ENCODE results near the gene S100A7. TPM values are rescaled to one million over a fixed set of nuclear protein-coding genes. Genes with fewer than 3 reads are reported as not detected.

Gene S100A7
- total and polyA plus RNA-seq, 2 of the 8 experiments (the other 6 are each of a cell fraction or from before 2014, with no cell fraction given) = not detected

DNA sequence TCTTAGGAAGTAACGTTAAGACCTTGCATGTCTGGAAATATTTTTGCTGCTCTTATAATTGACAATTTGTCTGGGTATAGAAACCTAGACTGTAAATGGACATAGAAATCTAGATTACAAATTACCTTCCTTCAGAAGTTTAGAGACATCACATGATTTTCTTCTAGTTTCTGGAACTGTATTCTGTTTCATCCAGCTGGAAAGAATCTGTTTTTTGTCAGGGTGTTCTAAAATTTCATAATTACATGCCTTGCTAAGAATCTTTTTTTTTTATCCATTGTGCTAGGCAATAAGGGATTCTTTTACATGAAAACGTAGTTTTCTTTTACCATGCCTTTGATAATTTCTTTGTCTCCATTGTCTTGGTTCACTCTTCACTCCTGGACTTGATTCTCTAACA is 20.7 kb upstream of the S100A7 start:
- H2BK15ac ChIP-seq (ENCODE audit: low read length) = no peak overlapping the region
- no peak overlapping the region for H3K4me2 ChIP-seq (ENCODE audit: insufficient read depth in 1 of 2, low read depth in 2 of 2, low read length in 2 of 2)
- no peaks in the 10 kb centered on the region for H4K20me1 ChIP-seq (replicated peaks in 1 of 2; ENCODE audit: control insufficient read depth in 1 of 2, insufficient read depth in 2 of 2, low read length in 2 of 2)
- H4K5ac ChIP-seq (ENCODE audit: insufficient read length, low read depth, low read length) = no peak overlapping the region
- no peaks in the 10 kb centered on the region; a peak in 1 of 7 replicates for H3K27me3 ChIP-seq (replicated peaks in 1 of 4; ENCODE audit: control insufficient read depth in 3 of 4, extremely low read depth in 1 of 4, insufficient read depth in 3 of 4, low read length in 3 of 4)
- no peak overlapping the region for H2AK5ac ChIP-seq (ENCODE audit: low read depth, low read length)
- H3K4me3 ChIP-seq (ENCODE audit: extremely low read depth in 1 of 4, insufficient read depth in 2 of 4, low read depth in 3 of 4, low read length in 4 of 4) = no peak overlapping the region
- H2BK12ac ChIP-seq (ENCODE audit: low read depth, low read length) = no peak overlapping the region
- no peak overlapping the region for H3K9ac ChIP-seq (replicated peaks in 1 of 4; ENCODE audit: extremely low read depth in 1 of 4, low read depth in 3 of 4, low read length in 3 of 4)
- H3K4ac ChIP-seq (replicated peaks; ENCODE audit: insufficient read length, low read depth, low read length) = no peak overlapping the region
- CTCF ChIA-PET (ENCODE audit: partially characterized antibody) = interaction anchor here (0.6 kb wide), 1 partner anchor 14 kb away, joined by 3 read pairs; no protein-coding TSS in a partner anchor
- H2AFZ ChIP-seq (ENCODE audit: low read length) = no peak overlapping the region
- H4K8ac ChIP-seq (ENCODE audit: extremely low read depth, insufficient read depth, low read length) = no peak overlapping the region
- no peak overlapping the region for H2BK120ac ChIP-seq (replicated peaks; ENCODE audit: low read depth, low read length)
- no peaks in the 10 kb centered on the region for H3K79me2 ChIP-seq (ENCODE audit: control insufficient read depth in 1 of 2, insufficient read depth in 2 of 2, low read length in 2 of 2)
- H3K27ac ChIP-seq (ENCODE audit: low read depth, low read length) = no peak overlapping the region
- no peak overlapping the region for H4K91ac ChIP-seq (replicated peaks; ENCODE audit: insufficient read length, low read length)
- no peaks in the 10 kb centered on the region for H3K36me3 ChIP-seq (ENCODE audit: control insufficient read depth in 2 of 4, insufficient read depth in 4 of 4, low read length in 3 of 4)
- no peak overlapping the region for H2BK20ac ChIP-seq (ENCODE audit: low read length)
- FAIRE-seq (no peak), DNase-seq (ENCODE audit: low read depth in 1 of 2, low spot score in 2 of 2) (no peak)
- no peaks in the 10 kb centered on the region for H3K79me1 ChIP-seq (ENCODE audit: low read depth, low read length)
- WGBS, 2 experiments (ENCODE audit: extremely low coverage in 1 of 2, insufficient coverage in 1 of 2, insufficient read length in 1 of 2, insufficient replicate concordance in 2 of 2, low coverage in 1 of 2, low lambda C conversion rate in 2 of 2, missing lambda C conversion rate in 1 of 2) = 93% methylated on average over 2 of the region's 2 CpGs; no CpG with 5 or more reads in 1 of the 2 experiments
- no peak overlapping the region for H3K14ac ChIP-seq (ENCODE audit: insufficient read length)
- peaks cover 0 to 16% (median 0%) of the 10 kb centered on the region in 4 experiments; a peak in 5 of 7 replicates for H3K4me1 ChIP-seq (replicated peaks in 1 of 4; ENCODE audit: control insufficient read depth in 3 of 4, insufficient read depth in 4 of 4, low read length in 3 of 4)
- no peak overlapping the region for H3K23ac ChIP-seq (ENCODE audit: insufficient read length)
- H3K23me2 ChIP-seq (ENCODE audit: low read depth, low read length) = no peaks in the 10 kb centered on the region
- POLR2A ChIA-PET (ENCODE audit: partially characterized antibody) = no interaction called here
- no peak overlapping the region for H3K18ac ChIP-seq (ENCODE audit: extremely low read depth, low read length)
- H3K9me3 ChIP-seq (ENCODE audit: insufficient read depth in 2 of 2, low read depth in 1 of 2, low read length in 1 of 2) = no peaks in the 10 kb centered on the region; a peak in 1 of 4 replicates
- no peak overlapping the region for H2BK5ac ChIP-seq (ENCODE audit: low read depth, low read length)
- no peak overlapping the region for H3K56ac ChIP-seq (replicated peaks; ENCODE audit: insufficient read length, low read depth, low read length)
- TF ChIP-seq HDAC2 (IDR thresholded peaks at IDR 0.05; ENCODE audit: borderline replicate concordance in 1 of 2, low read depth in 2 of 2, low read length in 2 of 2) (no peak), CEBPB (IDR thresholded peaks at IDR 0.05; ENCODE audit: low read depth, low read length) (no peak), BRCA1 (IDR thresholded peaks at IDR 0.05; ENCODE audit: low read depth, low read length) (no peak), KDM4A (IDR thresholded peaks at IDR 0.05; ENCODE audit: low read depth, low read length, severe bottlenecking) (no peak), RFX5 (IDR thresholded peaks at IDR 0.05; ENCODE audit: borderline replicate concordance, low read depth, low read length) (no peak)
- TF ChIP-seq, protein P1, sequence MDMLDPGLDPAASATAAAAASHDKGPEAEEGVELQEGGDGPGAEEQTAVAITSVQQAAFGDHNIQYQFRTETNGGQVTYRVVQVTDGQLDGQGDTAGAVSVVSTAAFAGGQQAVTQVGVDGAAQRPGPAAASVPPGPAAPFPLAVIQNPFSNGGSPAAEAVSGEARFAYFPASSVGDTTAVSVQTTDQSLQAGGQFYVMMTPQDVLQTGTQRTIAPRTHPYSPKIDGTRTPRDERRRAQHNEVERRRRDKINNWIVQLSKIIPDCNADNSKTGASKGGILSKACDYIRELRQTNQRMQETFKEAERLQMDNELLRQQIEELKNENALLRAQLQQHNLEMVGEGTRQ (IDR thresholded peaks at IDR 0.05; ENCODE audit: low read length) = no peak

All from H1 (cell line).